ENCODE data around the gene THNSL1. TPM values are rescaled to one million over a fixed set of nuclear protein-coding genes. Genes with fewer than 3 reads are reported as not detected.

THNSL1 gene, protein sequence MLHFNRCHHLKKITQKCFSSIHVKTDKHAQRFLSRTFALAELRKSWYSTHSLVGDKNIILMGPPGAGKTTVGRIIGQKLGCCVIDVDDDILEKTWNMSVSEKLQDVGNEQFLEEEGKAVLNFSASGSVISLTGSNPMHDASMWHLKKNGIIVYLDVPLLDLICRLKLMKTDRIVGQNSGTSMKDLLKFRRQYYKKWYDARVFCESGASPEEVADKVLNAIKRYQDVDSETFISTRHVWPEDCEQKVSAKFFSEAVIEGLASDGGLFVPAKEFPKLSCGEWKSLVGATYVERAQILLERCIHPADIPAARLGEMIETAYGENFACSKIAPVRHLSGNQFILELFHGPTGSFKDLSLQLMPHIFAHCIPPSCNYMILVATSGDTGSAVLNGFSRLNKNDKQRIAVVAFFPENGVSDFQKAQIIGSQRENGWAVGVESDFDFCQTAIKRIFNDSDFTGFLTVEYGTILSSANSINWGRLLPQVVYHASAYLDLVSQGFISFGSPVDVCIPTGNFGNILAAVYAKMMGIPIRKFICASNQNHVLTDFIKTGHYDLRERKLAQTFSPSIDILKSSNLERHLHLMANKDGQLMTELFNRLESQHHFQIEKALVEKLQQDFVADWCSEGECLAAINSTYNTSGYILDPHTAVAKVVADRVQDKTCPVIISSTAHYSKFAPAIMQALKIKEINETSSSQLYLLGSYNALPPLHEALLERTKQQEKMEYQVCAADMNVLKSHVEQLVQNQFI
- total RNA-seq, result 5.1 and 7.0 TPM in 2 replicates

GRCh38 chr10:25016376-25017153, at the start of gene THNSL1:
TSS of gene THNSL1 (plus strand) at chr10:25016612. CDS start at chr10:25023224, 6,612 bp downstream.

DNA sequence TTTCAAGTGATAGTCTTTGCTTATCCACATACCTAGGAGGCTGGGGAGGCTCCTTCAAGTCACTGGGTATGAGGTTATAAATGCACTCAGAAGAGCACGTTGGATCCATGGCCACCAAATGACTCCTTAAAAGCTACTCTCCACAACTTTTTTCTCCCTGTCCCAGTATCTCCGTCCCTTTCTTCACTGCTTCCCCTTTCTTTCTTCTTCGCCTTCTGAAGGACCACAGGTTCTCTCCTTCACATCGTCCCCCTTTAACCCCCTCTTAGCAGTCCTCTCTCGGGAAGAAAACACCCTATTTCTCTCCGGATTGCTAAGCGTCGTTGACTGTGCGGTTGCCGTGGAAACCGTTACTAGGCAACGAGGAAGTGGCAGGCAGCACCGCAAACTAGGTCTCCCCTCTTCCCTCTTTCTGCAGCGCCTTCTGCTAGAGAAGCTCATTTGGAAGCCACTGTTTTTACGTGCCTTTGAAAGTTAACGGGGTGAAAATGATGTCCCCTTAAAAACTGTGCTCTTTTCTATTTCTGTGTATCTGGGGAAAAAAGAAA, 510 bp upstream of the THNSL1 start, which contains the start of gene ENKUR:
Gene ENKUR (minus strand): TSS at position 331 of the 548 bp plus-strand sequence. CDS start 222 bp downstream, at position 109.

Other genes with a start within 250 kb of the THNSL1 start
- gene PRTFDC1, start 64.0 kb upstream of the THNSL1 start, total RNA-seq, result 9.4 and 15.8 TPM in 2 replicates
- 0.07 and 0.17 TPM in 2 replicates for gene ENKUR, start 454 bp upstream of the THNSL1 start, total RNA-seq
- 0.26 and 0.33 TPM in 2 replicates for gene GPR158, start 158.4 kb downstream of the THNSL1 start, total RNA-seq

All from smooth muscle cell of the pulmonary artery (primary cell).